KMS-11 (cell line): ENCODE data around the gene SNTG2.

ENCODE experiments used
- H2AFZ ChIP-seq: fragments of 200-600 bp; sonication (generic); 2 replicates; pipeline ENCODE4 v1.6.1; 2016; ENCODE audit warnings: antibody characterized with exemption, mixed run types, low read depth
- H3K27ac ChIP-seq: fragments of 200-600 bp; sonication (generic); 2 replicates; pipeline ENCODE4 v1.6.1; 2016; ENCODE audit warnings: mild to moderate bottlenecking, mixed run types
- H3K27me3 ChIP-seq: fragments of 200-600 bp; sonication (generic); 2 replicates; pipeline ENCODE4 v1.6.1; 2017; ENCODE audit warnings: mild to moderate bottlenecking, low read depth, mixed run types, moderate library complexity; ENCODE audit not compliant: insufficient read depth
- H3K36me3 ChIP-seq: fragments of 200-600 bp; sonication (generic); 2 replicates; pipeline ENCODE4 v1.6.1; 2017; ENCODE audit warnings: mild to moderate bottlenecking, mixed run types; ENCODE audit not compliant: insufficient read depth
- H3K4me1 ChIP-seq: fragments of 200-600 bp; sonication (generic); 2 replicates; pipeline ENCODE4 v1.6.1; 2016; ENCODE audit warnings: mild to moderate bottlenecking, low read depth, mixed run types; ENCODE audit not compliant: poor library complexity, severe bottlenecking
- H3K4me2 ChIP-seq: fragments of 200-600 bp; sonication (generic); 2 replicates; pipeline ENCODE4 v1.7.0; 2016; ENCODE audit warnings: mild to moderate bottlenecking, mixed run types
- H3K4me3 ChIP-seq: fragments of 200-600 bp; sonication (generic); IDR thresholded peaks from 2 replicates; pipeline ENCODE4 v1.6.1; 2017; ENCODE audit warnings: low read depth, low read length, mixed read lengths; ENCODE audit not compliant: insufficient read depth
- H3K79me2 ChIP-seq: fragments of 200-600 bp; sonication (generic); 2 replicates; pipeline ENCODE4 v1.6.1; 2016; ENCODE audit warnings: low read depth, mixed run types; ENCODE audit not compliant: insufficient read depth
- H3K9ac ChIP-seq: fragments of 200-600 bp; sonication (generic); 2 replicates; pipeline ENCODE4 v1.6.1; 2016; ENCODE audit warnings: mild to moderate bottlenecking, mixed run types
- H4K20me1 ChIP-seq: fragments of 200-600 bp; sonication (generic); 2 replicates; pipeline ENCODE4 v1.6.1; 2016; ENCODE audit warnings: mild to moderate bottlenecking, mixed run types; ENCODE audit not compliant: insufficient read depth
- TF ChIP-seq, protein P1 (sequence below): fragments of 200-600 bp; sonication (generic); conservative IDR thresholded peaks from 2 replicates; pipeline ENCODE4 v1.6.1; 2017; ENCODE audit warnings: low read depth, mild to moderate bottlenecking, antibody characterized with exemption, low read length, moderate library complexity, mixed read lengths

The SNTG2 gene

GRCh38 chr2:1052771-1053191, 102.1 kb downstream of the SNTG2 start:
- Histone ChIP-seq H3K27ac (no peak overlapping the region), H3K36me3 (no peaks in the 10 kb centered on the region), H3K9ac (no peak overlapping the region), H3K27me3 (no peaks in the 10 kb centered on the region), H3K79me2 (no peaks in the 10 kb centered on the region), H2AFZ (no peak overlapping the region), H3K4me1 (no peaks in the 10 kb centered on the region), H4K20me1 (no peaks in the 10 kb centered on the region), H3K4me3 (no peak overlapping the region), H3K4me2 (no peak overlapping the region)
- TF ChIP-seq, protein P1, sequence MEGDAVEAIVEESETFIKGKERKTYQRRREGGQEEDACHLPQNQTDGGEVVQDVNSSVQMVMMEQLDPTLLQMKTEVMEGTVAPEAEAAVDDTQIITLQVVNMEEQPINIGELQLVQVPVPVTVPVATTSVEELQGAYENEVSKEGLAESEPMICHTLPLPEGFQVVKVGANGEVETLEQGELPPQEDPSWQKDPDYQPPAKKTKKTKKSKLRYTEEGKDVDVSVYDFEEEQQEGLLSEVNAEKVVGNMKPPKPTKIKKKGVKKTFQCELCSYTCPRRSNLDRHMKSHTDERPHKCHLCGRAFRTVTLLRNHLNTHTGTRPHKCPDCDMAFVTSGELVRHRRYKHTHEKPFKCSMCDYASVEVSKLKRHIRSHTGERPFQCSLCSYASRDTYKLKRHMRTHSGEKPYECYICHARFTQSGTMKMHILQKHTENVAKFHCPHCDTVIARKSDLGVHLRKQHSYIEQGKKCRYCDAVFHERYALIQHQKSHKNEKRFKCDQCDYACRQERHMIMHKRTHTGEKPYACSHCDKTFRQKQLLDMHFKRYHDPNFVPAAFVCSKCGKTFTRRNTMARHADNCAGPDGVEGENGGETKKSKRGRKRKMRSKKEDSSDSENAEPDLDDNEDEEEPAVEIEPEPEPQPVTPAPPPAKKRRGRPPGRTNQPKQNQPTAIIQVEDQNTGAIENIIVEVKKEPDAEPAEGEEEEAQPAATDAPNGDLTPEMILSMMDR: no peak

GRCh38 chr2:1053786-1054185, 103.1 kb downstream of the SNTG2 start:
- H3K4me2 ChIP-seq: no peak overlapping the region
- no peaks in the 10 kb centered on the region for H3K4me1 ChIP-seq
- H3K79me2 ChIP-seq: no peaks in the 10 kb centered on the region
- TF ChIP-seq, protein P1: no peak
- H3K36me3 ChIP-seq: no peaks in the 10 kb centered on the region
- H3K27me3 ChIP-seq: no peaks in the 10 kb centered on the region
- no peak overlapping the region for H3K4me3 ChIP-seq
- H4K20me1 ChIP-seq: no peaks in the 10 kb centered on the region
- H2AFZ ChIP-seq: no peak overlapping the region
- no peak overlapping the region for H3K27ac ChIP-seq
- no peak overlapping the region for H3K9ac ChIP-seq

- Histone ChIP-seq H3K79me2 (no peaks in the 10 kb centered on the region), H3K27ac (no peak overlapping the region), H3K27me3 (no peaks in the 10 kb centered on the region), H3K9ac (no peak overlapping the region), H2AFZ (no peak overlapping the region), H3K4me3 (no peak overlapping the region), H3K4me1 (no peaks in the 10 kb centered on the region), H3K36me3 (no peaks in the 10 kb centered on the region), H4K20me1 (no peaks in the 10 kb centered on the region), H3K4me2 (no peak overlapping the region)
- TF ChIP-seq, protein P1: no peak
These were observed 103.8 kb downstream of the SNTG2 start for GRCh38 chr2:1054399-1054798.

- TF ChIP-seq, protein P1: no peak
- H3K4me1 ChIP-seq: no peaks in the 10 kb centered on the region
- no peak overlapping the region for H3K9ac ChIP-seq
- H3K4me3 ChIP-seq: no peak overlapping the region
- no peaks in the 10 kb centered on the region for H3K36me3 ChIP-seq
- no peaks in the 10 kb centered on the region for H3K27me3 ChIP-seq
- no peaks in the 10 kb centered on the region for H4K20me1 ChIP-seq
- no peaks in the 10 kb centered on the region for H3K79me2 ChIP-seq
- no peak overlapping the region for H3K27ac ChIP-seq
- no peak overlapping the region for H3K4me2 ChIP-seq
- no peak overlapping the region for H2AFZ ChIP-seq
These were observed 104.5 kb downstream of the SNTG2 start for GRCh38 chr2:1055014-1055595.
